ENCODE data around the gene CDHR3. TPM values are rescaled to one million over a fixed set of nuclear protein-coding genes. Genes with fewer than 3 reads are reported as not detected.

The CDHR3 gene
- polyA plus RNA-seq, 3 donors, result 0.16 TPM; not detected in 2

DNA sequence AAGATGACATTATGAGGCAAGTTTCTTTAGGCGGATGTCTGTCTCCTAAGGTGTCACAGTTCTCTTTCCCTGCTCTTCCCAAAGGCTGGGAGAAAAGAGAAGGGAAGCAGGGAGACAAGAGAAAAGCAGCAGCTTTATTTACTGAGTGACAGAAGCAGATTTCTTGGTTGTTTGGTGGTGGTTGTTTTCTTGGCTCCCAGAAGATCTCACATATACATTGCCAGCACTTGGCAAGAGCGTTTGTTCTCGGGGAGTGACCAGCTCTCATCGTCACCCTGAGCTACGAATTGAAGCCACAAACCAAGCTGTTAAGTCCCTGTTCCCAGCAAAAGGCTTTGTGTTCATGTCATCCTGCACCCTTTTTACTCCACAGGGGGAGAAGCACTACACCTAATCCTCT, 11.4 kb downstream of the CDHR3 start:
- Mint-ChIP-seq H3K36me3 (no peaks in the 10 kb centered on the region), H3K27ac (no peak overlapping the region), H3K4me3 (no peak overlapping the region), H3K4me1 (no peaks in the 10 kb centered on the region), H3K9me3 (no peaks in the 10 kb centered on the region), H3K27me3 (ENCODE audit: low read depth in 3 of 3) (peaks cover 3 to 13% (median 8%) of the 10 kb centered on the region in 3 donors)
- H3K79me2 ChIP-seq (ENCODE audit: insufficient read depth, low read length), result no peaks in the 10 kb centered on the region
- no peaks in the 10 kb centered on the region for H3K27me3 ChIP-seq (ENCODE audit: control insufficient read depth in 2 of 2, insufficient read depth in 2 of 2, low read length in 2 of 2)
- no peak overlapping the region for H3K4me2 ChIP-seq (replicated peaks; ENCODE audit: extremely low read depth, low read length, poor library complexity, severe bottlenecking)
- DNase-seq, result no peak
- no peak overlapping the region for H3K27ac ChIP-seq (ENCODE audit: low read depth in 1 of 2, low read length in 2 of 2)
- intact Hi-C loops (cut with micrococcal nuclease), result no loop called here
- 84% methylated on average over 3 of the region's 5 CpGs for WGBS (ENCODE audit: insufficient coverage)
- no peak for TF ChIP-seq CTCF (IDR thresholded peaks at IDR 0.05)
- H2AFZ ChIP-seq (ENCODE audit: insufficient read depth, low read depth, low read length, poor library complexity, severe bottlenecking), result no peak overlapping the region
- H4K20me1 ChIP-seq (ENCODE audit: insufficient read depth, low read length), result no peaks in the 10 kb centered on the region
- H3K9ac ChIP-seq (ENCODE audit: insufficient read depth, low read length, poor library complexity, severe bottlenecking), result no peak overlapping the region
- no peaks in the 10 kb centered on the region for H3K9me3 ChIP-seq (replicated peaks in 1 of 2; ENCODE audit: control insufficient read depth in 1 of 2, insufficient read depth in 1 of 2, low read length in 2 of 2)
- no peaks in the 10 kb centered on the region for H3K4me1 ChIP-seq (ENCODE audit: control insufficient read depth in 1 of 2, insufficient read depth in 2 of 2, low read length in 2 of 2)
- no peaks in the 10 kb centered on the region for H3K36me3 ChIP-seq (replicated peaks in 1 of 2; ENCODE audit: control insufficient read depth in 1 of 2, insufficient read depth in 2 of 2, low read length in 2 of 2)
- H3K4me3 ChIP-seq (replicated peaks in 1 of 3; ENCODE audit: low read depth in 2 of 3, low read length in 3 of 3), result no peak overlapping the region

- Histone ChIP-seq H3K4me1 (ENCODE audit: control insufficient read depth in 1 of 2, insufficient read depth in 2 of 2, low read length in 2 of 2) (no peaks in the 10 kb centered on the region), H4K20me1 (ENCODE audit: insufficient read depth, low read length) (no peaks in the 10 kb centered on the region), H3K9ac (ENCODE audit: insufficient read depth, low read length, poor library complexity, severe bottlenecking) (no peak overlapping the region), H3K4me3 (replicated peaks in 1 of 3; ENCODE audit: low read depth in 2 of 3, low read length in 3 of 3) (no peak overlapping the region), H3K79me2 (ENCODE audit: insufficient read depth, low read length) (no peaks in the 10 kb centered on the region), H3K27me3 (ENCODE audit: control insufficient read depth in 2 of 2, insufficient read depth in 2 of 2, low read length in 2 of 2) (no peaks in the 10 kb centered on the region), H3K27ac (ENCODE audit: low read depth in 1 of 2, low read length in 2 of 2) (no peak overlapping the region), H3K4me2 (replicated peaks; ENCODE audit: extremely low read depth, low read length, poor library complexity, severe bottlenecking) (no peak overlapping the region), H2AFZ (ENCODE audit: insufficient read depth, low read depth, low read length, poor library complexity, severe bottlenecking) (no peak overlapping the region), H3K9me3 (replicated peaks in 1 of 2; ENCODE audit: control insufficient read depth in 1 of 2, insufficient read depth in 1 of 2, low read length in 2 of 2) (no peaks in the 10 kb centered on the region), H3K36me3 (replicated peaks in 1 of 2; ENCODE audit: control insufficient read depth in 1 of 2, insufficient read depth in 2 of 2, low read length in 2 of 2) (no peaks in the 10 kb centered on the region)
- 75% methylated on average over 5 of the region's 8 CpGs for WGBS (ENCODE audit: insufficient coverage)
- peaks cover 3 to 11% (median 6%) of the 10 kb centered on the region in 3 donors for H3K27me3 Mint-ChIP-seq (ENCODE audit: low read depth in 3 of 3)
- H3K4me3 Mint-ChIP-seq, result no peak overlapping the region
- intact Hi-C loops (cut with micrococcal nuclease), result no loop called here
- H3K9me3 Mint-ChIP-seq, result no peaks in the 10 kb centered on the region
- no peaks in the 10 kb centered on the region for H3K36me3 Mint-ChIP-seq
- H3K4me1 Mint-ChIP-seq, result no peaks in the 10 kb centered on the region
- no peak overlapping the region for H3K27ac Mint-ChIP-seq
- DNase-seq, result no peak
- no peak for TF ChIP-seq CTCF (IDR thresholded peaks at IDR 0.05)
Measured at GRCh38 chr7:105975770-105976417, 12.8 kb downstream of the CDHR3 start.

Measured in CD14-positive monocyte (primary cell).